Hematopoietic multipotent progenitor cell treated with erythropoietin and hydrocortisone succinate and interleukin-3 and kit ligand, for 15 days (in vitro differentiated cells): ENCODE measurements around the gene SLC38A3.
A peak's percentile ranks its signal among the peaks of the same experiment; 100 is the strongest.

Source experiments
- DNase-seq: peaks from one replicate; pipeline ENCODE4 v3.0.0-alpha.2; 2015; ENCODE audit warnings: low spot score

Gene SLC38A3

DNA sequence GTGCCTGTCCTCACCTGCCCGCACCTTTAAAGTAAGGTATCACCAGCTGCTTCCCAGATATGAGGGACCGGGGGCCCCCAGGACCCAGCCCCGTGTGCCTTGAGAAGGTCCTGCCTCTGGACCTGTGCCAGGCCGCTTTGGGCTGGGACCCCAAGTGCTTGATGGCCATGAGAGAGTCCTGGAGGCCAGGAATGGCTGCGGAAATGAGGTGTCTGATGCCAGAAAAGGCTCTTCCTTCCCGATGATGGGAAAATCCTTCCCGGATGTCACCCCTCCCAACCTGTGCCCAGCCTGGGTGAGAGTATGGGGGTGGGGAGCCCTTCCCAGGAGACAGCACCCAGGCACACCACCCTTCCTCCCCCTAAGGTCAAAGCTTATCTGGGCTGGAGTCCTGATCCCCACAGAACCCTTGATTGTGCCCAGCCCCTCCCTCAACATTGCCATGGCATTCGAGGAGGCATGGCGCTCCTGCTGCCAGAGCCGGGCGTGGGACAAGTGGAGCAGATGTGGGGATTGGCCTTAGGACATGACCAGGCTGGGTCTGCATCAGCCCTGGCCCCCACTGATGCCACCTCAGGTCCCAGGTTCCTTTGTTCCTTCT, 35.7 kb upstream of the SLC38A3 start:
- no peak for DNase-seq

DNA sequence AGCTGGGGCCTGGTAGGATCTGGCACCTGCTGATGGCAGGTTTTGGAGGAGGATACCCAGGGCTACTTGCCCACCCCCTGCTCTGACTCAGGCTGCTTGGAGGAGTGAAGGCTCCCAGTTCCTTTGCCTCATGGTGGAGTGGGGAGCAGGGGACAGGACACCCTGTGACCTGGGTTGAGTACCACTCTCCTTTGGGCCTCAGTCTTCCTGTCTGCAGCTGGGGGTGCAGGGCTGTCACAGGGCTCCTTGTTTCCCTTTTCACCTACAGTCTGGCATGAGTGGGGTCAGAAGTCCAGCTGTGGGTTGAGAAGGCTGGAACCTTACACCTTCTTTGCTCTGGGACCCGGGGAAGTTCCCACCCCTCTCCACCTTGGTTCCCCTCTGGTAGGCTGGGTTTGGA, 35.2 kb upstream of the SLC38A3 start:
- no peak for DNase-seq

DNA sequence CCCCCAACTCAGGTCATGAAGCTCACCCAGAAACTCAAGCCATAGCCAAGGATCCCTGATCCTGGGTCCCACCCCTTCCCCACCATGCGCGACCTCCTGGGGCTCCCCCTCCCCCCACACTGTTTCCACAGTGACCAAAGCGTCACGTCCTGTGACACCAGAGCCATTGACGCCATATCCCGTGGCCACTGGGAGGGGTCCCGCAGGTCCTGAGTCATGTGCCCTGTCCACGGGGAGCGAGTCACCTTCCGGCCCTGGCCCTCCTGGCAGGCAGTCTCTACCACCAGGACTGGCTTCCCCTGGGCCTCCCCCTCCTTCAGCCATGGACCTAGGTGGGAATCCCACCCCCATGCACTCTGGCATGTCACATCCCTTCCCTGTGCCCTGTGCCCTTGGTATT, 34.4 kb upstream of the SLC38A3 start:
- no peak for DNase-seq

DNA sequence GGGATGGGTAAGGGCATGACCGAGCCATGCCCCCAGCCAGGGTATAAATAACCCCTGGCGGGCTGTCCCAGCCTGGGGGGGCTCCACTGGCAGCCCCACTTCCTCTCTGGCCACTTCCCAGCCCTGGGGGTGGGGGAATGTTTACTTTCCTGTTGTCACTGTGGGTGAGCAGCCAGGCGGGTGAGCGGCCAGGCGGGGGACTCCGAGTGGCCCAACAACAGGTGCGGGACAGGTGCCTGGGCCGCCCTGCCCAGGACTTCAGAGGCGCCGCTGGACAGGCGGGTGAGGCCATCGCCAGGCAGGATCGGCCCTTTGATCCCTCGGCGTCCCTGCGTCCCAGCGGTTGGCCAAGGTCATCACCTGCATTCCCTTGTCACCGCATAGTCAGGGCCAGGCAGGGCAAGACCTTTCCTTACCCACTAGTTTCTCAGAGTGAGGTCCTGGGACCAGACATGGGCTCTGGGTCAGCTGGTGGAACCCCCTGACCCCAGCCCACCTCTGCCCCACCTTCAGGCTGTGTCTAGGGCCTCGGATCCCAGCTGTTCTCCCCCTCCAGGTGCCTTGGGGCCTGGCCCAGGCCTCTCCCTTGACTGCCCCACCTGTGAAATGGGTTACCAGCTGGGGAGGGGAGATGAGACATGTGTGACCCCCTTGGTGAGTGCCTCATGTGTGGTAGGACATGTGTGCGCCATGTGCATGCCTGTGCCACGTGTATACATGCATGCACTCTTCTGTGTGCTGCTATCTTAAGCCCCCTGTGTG, 33.4 kb upstream of the SLC38A3 start:
- no peak for DNase-seq

DNA sequence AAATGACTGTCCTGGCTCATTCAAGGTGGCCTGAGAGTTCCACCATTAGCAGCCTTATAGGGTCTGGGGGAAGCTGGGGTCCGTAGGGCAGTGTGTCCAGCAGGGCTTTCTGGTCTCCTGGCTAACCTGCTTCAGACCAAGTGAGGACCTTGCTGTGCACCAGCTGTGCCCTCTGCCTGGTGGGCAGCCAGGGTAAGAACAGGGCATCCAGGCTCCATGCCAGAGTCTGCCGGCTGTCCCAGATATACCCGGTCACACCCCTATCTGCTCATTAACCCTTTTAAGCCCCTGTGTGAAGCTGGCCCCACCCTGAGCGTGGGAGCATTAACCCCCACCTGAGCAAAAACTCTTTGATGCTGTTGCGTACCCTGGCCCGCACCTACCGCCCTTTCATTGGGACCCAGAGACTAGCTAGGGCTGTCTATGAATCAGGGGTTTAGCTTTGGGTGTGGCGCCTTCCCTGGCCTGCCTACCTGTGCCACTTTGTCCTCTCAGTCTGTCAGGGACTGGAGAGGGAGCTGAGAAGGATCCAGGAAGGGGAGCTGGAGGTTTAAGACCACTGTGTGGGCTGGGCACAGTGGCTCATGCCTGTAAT, 32.3 kb upstream of the SLC38A3 start:
- DNase-seq: peak; percentile 54

DNA sequence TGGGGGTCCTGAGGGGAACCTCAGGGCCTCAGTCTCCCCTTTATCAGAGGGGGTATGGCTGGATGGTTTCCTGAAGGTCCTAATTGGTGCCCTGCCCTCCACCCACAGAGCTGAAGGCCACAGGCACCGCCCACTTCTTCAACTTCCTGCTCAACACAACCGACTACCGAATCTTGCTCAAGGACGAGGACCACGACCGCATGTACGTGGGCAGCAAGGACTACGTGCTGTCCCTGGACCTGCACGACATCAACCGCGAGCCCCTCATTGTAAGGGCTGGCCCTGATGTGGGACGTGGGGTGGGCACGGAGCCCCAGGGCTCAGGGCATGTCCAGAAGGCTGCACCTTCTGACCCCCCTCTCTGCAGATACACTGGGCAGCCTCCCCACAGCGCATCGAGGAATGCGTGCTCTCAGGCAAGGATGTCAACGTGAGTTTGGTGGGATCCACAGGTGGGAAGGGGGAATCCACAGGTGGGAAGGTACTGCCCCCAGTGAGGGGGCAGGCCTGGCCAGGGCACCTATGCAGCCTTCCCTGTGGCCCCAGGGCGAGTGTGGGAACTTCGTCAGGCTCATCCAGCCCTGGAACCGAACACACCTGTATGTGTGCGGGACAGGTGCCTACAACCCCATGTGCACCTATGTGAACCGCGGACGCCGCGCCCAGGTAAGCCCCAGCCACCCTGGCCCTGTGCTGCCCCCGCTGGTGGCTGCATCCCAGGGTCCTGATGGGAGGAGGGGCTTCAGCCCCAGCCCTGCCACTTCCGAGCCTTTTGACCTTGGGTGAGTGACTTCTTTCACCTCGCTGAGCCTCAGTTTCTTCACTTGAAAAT, 31.2 kb upstream of the SLC38A3 start:
- DNase-seq: no peak

DNA sequence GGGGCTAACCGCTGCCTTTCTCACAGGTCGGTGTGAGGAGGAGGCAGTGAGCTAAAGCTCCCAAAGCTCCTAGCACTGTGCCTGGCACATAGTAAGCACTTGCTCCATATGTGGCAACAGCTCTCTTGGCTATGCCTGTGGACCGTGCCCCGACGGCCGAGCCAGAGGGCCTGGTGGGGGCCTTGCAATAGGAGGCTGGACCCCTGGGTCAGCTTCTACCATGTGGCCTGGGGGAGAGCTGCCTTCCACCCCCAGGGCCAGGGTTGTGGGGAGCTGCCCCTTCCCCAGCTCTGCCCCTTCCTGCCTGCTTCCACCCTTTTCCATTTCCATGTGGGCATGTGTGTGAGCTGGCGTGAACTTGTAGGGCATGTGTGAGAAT, 30.6 kb upstream of the SLC38A3 start:
- DNase-seq: no peak

DNA sequence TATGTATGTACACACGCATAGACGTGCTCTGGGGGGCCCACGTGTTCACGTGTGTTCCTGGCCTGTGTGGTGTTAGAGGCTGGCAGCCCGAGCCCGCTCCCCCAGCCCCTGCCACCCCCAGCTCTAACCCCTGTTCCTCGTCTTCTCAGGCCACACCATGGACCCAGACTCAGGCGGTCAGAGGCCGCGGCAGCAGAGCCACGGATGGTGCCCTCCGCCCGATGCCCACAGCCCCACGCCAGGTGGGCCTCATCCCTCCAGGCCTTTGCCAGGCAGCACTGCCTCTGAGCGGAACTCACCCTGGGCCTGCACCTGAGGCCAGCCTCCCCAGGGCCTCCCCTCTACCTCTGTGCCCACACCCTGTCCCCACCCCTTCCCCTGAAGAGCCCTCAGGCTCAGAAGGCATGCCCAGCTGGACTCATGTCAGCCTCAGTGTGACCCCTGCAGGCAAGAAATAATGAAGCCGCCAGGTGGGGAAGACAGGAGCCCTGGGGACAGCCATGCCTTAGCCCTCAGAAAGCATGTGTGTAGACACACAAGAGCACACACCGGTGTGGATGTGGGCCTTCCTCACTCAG, 30.0 kb upstream of the SLC38A3 start:
- no peak for DNase-seq

DNA sequence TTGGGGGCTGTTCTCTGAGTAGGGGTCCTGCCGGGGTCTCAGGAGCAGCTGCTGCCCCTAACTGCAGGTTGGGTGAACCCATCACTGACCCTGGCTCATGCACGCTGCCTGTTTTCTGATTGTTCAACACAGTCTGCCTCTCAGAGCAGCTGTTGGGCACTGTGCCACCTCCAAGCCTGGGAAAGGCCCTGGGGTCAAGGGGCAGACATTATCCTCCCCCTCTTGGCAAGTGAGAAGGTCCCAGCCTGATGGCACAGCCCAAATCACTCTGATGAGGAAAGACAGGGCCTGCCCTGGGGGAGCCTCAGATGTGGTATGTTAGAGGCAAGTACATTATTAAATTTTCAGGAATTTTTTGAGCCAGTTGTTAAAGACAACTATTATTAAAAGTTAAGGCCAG, 27.7 kb upstream of the SLC38A3 start:
- DNase-seq: no peak

DNA sequence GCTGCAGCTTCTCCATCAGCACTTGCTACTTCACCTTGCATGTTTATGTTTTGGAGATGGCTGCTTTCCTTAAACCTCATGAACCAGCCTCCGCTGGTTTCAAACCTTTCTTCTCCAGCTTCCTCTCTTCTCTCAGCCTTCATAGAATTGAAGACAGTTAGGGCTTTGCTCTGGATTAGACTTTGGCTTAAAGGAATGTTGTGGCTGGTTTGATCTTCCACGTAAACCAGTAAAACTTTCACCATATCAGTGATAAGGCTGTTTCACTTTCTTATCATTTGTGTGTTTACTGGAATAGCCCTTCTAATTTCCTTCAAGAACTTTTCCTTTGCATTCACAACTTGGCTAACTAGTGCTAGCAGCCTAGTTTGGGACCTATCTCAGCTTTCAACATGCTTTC, 25.4 kb upstream of the SLC38A3 start:
- no peak for DNase-seq

DNA sequence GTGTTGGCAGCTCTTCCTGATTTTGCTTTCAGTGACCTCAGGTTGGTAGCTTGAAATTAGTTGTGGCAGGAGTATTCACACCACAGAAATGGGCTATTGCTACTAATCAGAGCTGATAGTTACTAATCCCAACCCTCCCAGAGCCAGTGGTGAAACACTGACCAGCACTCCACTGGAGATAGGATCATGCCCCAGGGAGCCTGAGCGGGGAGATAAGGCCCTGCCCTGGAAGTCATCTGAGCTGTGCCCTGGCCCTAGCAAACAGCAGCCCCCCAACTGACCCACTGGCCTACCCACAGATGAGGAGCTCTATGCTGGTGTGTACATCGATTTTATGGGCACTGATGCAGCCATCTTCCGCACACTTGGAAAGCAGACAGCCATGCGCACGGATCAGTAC, 23.1 kb upstream of the SLC38A3 start:
- no peak for DNase-seq

DNA sequence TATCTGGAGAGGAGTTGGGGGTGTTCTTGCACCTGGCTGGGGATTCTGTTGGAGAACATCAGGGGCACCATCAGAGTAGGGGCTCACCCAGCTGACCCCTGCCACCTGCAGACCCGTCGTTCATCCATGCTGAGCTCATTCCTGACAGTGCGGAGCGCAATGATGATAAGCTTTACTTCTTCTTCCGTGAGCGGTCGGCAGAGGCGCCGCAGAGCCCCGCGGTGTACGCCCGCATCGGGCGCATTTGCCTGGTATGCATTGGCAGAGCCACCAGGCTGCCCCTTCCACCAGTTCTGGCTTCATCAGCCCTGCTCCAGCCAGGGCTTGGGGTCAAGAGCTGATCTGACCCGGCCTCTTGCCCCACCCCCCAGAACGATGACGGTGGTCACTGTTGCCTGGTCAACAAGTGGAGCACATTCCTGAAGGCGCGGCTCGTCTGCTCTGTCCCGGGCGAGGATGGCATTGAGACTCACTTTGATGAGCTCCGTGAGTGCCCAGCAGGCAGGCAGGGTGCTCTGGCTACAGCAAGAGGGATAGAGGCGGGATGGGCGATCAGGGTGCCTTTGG, 22.5 kb upstream of the SLC38A3 start:
- DNase-seq: no peak

DNA sequence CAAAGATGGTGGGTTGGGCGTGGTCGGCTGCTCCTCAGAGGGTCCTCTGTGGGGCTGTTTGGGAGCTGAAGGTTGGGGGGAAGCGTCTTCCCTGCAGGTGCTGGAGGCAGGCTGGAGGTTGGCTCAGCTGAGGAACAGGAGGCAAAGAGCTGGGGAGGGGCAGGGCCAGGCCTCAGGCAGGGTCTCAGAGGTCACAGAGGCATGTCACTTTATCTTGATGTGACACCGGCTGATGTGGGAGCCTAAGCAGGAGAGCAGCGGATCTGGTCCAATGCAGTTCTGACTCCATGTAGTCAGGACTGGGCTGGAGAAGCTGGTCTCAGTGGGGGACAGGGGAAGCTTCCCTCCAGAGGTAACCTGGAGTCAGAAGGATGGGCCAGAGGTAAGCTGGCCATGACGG, 21.3 kb upstream of the SLC38A3 start:
- DNase-seq: no peak

DNA sequence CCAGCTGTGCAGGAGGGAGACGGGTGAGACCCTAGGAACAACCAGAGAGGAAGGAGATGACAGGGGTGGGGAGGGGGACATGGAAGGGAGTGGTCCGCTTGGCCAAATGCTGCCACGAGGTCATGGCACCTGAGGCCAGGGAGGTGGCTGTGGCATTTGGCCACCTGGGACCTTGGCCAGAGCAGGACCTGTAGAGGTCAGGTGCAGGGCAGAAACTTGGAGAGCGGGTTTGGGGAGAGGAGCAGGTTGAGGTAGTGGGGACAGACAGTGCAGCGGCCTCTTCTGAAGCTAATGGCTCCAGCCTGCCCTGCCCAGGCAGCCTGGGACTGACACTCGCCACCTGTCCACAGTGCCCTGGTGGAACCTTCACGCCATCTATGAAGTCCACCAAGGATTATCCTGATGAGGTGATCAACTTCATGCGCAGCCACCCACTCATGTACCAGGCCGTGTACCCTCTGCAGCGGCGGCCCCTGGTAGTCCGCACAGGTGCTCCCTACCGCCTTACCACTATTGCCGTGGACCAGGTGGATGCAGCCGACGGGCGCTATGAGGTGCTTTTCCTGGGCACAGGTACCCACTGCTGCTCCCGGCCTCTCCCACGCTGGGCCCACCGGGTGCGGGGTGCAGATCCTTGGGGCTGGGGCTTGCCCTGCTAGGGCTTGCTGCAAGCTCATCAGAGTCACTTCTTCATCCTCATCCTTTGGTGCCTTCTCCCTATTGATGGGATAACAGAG, 20.7 kb upstream of the SLC38A3 start:
- no peak for DNase-seq

DNA sequence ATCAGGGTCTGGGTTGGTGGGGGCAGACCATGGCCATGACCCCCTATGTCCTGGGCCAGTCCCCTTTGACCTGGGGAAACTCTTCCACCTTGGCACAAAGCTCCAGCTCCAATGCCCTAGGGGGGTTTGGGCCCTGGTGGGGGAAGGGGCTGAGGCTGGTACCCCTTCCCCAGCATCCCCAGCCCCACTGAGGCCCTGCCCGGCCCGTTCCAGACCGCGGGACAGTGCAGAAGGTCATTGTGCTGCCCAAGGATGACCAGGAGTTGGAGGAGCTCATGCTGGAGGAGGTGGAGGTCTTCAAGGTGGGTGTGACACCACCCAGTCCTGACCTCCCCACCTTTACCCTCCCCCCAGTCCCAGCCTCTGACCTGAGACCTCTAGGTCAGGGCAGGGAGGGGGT, 19.8 kb upstream of the SLC38A3 start:
- DNase-seq: no peak

DNA sequence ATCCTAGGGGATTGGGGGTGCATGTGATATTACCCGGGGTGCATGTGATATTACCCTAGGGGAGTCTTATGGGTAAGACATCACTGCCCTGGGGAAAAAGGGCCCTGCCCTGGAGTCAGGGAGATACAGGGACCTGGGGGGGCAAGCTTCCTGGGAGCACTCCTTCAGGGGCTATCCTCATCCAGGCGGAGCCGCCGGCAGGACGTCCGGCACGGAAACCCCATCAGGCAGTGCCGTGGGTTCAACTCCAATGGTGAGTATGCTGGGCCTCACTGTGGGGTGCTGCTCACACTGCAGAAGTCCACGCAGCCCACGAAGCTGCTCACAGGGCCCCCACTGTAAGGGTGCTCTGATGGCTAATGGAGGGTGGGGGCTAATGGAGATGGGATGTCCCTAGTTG, 19.0 kb upstream of the SLC38A3 start:
- DNase-seq: no peak

DNA sequence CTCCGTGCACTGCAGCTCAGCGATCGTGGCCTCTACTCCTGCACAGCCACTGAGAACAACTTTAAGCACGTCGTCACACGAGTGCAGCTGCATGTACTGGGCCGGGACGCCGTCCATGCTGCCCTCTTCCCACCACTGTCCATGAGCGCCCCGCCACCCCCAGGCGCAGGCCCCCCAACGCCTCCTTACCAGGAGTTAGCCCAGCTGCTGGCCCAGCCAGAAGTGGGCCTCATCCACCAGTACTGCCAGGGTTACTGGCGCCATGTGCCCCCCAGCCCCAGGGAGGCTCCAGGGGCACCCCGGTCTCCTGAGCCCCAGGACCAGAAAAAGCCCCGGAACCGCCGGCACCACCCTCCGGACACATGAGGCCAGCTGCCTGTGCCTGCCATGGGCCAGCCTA, 17.3 kb upstream of the SLC38A3 start:
- no peak for DNase-seq

DNA sequence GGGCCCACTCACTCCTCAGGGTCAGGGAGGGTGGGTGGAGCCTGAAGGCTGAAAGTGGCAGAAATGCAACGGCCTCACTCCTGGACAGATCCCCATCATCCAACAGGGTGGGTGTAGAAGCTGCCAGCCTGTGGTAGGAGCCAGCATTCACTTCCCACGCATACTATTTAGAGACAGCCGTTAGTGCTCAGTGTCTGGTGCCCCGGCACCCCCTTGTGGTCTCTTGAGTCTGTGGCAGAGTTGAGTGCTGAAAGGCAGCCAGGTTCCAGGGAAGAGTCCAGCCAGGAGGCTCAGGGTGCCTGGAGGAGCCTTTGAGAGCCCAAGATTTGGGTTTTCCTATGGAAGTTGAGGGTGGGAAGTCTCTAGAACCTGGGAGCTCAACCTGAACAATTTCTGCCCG, 15.8 kb upstream of the SLC38A3 start:
- peak; percentile 23 for DNase-seq

DNA sequence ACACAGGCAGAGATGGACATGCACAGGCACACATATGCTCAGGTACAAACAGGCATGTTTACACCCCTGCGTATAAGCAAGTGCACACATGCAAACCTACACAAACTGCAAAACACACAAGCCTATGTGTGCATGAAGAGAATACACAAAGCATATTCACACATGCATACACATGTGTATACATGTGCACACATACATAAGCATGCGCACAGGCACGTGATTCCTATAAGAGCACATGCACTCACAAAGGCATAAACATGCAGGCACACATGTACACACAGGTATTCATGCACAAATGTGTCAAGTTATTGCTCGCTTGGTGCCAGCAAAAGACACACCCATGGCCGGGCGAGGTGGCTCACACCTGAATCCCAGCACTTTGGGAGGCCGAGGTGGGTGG, 15.1 kb upstream of the SLC38A3 start:
- DNase-seq: no peak

DNA sequence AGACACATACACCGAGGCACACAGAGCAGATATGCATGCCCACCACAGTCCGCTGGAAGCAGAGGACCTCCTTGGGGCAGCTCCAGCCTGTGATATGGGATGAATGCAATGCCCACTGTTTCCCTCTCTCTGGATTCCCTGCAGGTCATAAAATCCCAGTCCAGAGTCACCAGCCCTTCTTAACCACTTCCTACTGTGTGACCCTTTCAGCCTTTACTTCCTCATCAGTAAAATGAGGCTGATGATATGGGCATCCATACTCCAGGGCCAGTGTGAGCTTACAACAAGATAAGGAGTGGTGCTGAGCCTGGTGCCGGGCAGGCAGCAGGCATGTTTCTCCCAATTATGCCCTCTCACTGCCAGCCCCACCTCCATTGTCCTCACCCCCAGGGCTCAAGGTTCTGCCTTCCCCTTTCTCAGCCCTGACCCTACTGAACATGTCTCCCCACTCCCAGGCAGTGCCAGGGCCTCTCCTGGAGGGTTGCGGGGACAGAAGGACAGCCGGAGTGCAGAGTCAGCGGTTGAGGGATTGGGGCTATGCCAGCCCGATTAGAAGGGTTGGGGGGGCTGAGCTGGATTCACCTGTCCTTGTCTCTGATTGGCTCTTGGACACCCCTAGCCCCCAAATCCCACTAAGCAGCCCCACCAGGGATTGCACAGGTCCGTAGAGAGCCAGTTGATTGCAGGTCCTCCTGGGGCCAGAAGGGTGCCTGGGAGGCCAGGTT, 14.0 kb upstream of the SLC38A3 start, which contains the start of gene GNAT1:
TSS of gene GNAT1 (plus strand) at position 675 of the 725 bp plus-strand sequence. CDS start 116 bp downstream, outside the sequence.
- no peak for DNase-seq

DNA sequence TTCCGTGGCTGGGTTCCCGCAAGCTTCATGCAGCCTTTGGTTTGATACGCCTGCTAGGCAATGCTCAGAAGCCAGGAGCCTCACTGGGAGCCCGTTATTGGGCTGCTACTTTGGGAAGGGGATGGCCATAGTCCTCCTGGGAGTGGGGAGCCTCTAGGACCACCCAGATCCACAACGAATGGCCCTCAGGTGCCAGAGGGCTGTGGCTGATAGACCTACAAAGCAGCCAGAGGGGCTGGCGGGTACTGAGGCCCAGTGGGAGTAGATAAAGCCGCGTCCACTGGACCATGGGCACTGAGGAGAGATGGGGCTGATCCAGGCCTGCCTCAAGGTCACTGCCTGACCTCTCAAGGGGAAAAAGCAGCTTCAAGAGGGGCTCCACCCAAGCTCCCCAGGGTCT, 12.9 kb upstream of the SLC38A3 start:
- no peak for DNase-seq
